Astrocyte of the spinal cord (primary cell): ENCODE measurements around the gene SH2D6.

Source experiments
- DNase-seq: peaks from one replicate; pipeline ENCODE4 v3.0.0; 2011; ENCODE audit warnings: low read depth, low spot score
- H3K4me3 ChIP-seq: 2 replicates; pipeline ENCODE4 v1.5.1; 2011; ENCODE audit warnings: low read depth, mild to moderate bottlenecking, low read length, moderate library complexity
- in situ Hi-C: cut with HindIII; loops from 2 replicates; pipeline ENCODE4 v1.10.0; 2017; ENCODE audit warnings: low sequenced_read_pairs
- TF ChIP-seq, protein P1 (sequence below): IDR thresholded peaks from 2 replicates; pipeline ENCODE4 v1.5.1; 2012; ENCODE audit warnings: low read depth, mild to moderate bottlenecking, low read length, inconsistent platforms

Gene SH2D6

DNA sequence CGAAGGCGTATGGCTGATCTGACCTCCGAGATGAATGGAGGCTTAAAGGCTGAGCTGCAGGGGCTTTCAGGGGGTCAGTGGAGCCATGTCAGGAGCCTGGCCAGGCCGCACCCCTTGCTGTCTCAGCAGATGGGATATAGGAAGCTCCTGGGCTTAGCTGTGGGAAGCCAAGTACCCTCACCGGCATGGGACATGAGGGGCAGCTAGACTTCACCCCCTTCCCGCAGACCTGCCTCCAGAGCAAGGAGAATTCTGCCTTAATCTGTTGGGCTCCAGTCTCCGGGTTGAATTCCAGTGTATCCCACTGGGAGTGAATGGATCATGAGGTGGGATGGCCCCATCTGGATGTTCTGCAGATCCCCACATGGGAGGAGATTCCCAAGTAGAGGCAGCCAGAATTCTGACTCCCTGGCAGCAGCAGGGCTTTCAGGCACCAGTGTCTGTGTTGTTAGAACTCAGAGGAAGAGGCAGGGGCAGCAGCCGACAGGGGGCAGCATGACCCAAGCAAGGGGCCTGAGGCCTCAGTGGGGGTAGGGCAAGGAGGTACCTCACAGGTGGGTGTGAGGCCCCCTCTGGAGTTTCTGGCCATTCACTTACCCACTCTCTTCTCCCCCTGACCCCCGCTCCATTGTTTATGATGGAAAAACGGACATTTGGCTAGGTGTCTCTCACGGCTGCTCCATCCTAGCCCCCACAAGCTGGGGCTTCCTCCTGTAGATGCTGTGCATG is 27.4 kb upstream of the SH2D6 start:
- H3K4me3 ChIP-seq: no peak overlapping the region
- in situ Hi-C loops: no loop called here
- peak; percentile 48 for DNase-seq
- TF ChIP-seq, protein P1, sequence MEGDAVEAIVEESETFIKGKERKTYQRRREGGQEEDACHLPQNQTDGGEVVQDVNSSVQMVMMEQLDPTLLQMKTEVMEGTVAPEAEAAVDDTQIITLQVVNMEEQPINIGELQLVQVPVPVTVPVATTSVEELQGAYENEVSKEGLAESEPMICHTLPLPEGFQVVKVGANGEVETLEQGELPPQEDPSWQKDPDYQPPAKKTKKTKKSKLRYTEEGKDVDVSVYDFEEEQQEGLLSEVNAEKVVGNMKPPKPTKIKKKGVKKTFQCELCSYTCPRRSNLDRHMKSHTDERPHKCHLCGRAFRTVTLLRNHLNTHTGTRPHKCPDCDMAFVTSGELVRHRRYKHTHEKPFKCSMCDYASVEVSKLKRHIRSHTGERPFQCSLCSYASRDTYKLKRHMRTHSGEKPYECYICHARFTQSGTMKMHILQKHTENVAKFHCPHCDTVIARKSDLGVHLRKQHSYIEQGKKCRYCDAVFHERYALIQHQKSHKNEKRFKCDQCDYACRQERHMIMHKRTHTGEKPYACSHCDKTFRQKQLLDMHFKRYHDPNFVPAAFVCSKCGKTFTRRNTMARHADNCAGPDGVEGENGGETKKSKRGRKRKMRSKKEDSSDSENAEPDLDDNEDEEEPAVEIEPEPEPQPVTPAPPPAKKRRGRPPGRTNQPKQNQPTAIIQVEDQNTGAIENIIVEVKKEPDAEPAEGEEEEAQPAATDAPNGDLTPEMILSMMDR: peak; percentile 86

DNA sequence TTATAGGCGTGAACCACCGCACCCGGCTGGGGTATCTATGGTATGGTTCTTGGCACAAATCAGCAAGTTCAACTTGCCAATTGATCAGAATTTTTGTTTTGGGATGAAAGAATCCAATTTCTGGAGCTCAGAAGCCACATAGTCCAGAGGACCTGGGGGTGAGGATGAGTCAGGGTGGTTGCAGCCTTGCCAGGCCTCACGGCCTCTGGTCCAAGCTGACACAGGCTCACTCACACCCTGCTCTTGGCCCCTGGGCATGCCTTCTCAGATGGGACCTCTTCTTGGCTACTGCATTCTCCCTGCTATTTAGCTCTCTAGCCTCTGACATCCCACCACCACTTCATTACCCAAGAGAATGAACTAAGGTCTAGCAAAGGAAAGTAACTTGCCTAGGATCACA is 24.7 kb upstream of the SH2D6 start:
- TF ChIP-seq, protein P1: no peak
- no peak overlapping the region for H3K4me3 ChIP-seq
- no peak for DNase-seq
- in situ Hi-C loops: no loop called here

DNA sequence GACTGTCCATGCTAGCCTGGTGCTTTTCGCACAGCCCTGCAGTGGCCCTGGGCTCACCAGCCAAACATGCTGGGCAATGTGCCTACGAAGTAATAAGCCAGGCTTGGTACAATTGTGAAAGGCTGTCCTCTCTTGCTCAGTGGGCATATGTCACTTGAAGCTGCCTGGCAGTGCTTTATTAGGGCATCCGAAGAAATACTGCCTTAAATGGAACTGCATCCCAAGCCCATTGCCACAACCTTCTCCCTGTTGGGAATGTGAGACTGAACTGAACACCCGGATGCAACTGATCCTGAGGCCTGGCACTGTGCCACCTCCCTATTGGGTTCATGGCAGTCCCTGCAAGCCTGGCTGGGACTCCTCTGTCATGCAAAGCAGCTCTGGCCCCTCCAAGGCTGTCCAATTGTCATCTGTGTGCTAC is 24.2 kb upstream of the SH2D6 start:
- H3K4me3 ChIP-seq: no peak overlapping the region
- in situ Hi-C loops: no loop called here
- no peak for DNase-seq
- TF ChIP-seq, protein P1: no peak

DNA sequence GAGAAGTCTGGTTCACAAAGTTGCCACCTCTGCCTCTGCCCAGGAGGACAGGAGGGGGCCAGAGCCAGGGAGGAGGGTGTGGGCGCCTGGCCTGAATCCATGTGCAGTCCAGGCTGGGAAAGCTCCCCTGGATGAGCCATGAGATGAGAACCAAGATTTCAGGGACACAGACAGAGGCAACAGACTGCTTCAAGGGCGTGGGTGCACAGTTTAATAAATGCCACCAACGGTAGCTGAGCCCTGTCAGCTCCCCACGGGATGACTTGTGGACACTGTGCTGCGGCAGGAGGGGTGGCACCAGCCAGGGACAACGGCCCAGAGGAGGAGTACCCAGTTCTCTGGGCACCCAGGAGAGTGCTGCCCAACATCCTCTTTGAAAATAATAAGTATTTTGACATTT is 23.5 kb upstream of the SH2D6 start:
- H3K4me3 ChIP-seq: no peak overlapping the region
- DNase-seq: no peak
- in situ Hi-C loops: no loop called here
- TF ChIP-seq, protein P1: no peak

DNA sequence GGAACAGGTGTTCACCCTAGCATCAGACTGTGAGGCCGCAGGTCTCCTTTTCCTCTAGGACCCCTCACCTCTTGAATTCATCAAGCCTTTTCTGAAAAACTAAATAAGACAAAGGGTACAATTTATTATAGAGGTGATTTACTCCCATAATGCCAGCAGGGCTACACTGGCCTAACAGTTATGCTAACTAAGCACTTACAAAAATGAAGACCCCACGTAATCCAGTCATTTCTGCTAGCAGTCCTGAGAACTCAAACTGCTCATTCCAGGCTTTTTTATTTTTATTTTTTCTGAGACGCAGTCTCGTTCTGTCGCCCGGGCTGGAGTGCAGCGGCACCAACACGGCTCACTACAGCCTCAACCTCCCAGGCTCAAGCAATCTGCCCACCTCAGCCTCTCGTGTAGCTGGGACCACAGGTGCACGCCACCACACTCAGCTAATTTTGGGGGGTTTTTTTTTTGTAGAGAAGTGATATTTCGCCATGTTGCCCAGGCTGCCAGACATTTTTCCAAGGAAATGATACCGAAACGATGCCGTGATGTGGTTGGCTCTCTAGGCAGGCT is 22.5 kb upstream of the SH2D6 start:
- TF ChIP-seq, protein P1: no peak
- in situ Hi-C loops: no loop called here
- no peak overlapping the region for H3K4me3 ChIP-seq
- DNase-seq: no peak

DNA sequence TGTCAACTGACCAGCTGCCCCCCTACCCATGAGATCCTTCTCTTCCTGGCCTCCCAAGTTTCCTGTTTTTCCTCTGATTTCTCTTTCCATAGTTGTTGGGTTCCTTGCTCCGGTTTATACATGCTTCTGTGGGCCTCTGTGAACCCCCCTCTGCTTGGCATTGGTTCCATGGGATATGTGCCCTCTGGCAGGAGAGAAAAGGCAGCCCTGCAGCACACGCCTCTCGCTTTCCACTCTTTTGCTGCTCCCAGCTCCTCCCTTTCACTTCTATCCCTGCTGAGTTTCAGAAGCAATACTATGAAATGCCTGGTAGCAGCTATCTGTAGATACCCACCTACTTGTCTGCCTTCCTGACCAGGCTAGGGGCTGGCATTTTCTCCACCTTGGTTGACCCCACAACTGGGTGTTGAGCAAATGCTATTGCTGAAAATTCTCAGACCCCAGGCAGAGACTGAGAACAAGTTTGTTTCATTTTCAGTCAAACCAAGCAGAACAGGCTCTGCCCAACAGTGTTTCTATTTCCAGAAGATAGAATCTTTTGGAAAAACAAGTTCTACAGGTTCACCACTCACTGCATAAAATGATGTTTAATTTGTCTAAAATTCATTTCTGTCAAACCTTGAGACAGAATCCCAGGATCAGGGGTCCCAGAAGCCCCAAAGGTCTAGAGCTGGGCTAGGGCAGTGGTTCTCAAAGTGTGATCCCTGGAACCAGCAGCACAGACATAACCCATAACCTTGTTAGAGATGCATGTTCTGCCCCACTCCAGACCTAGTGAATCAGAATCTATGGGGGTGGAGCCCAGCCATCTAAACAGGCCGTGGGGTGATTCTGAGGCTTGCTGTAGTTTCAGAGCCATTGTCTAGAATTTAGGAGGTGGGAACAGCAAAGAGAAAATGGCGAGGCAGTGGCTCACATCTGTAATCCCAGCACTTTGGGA is 21.7 kb upstream of the SH2D6 start:
- TF ChIP-seq, protein P1: no peak
- no peak for DNase-seq
- no peak overlapping the region for H3K4me3 ChIP-seq
- in situ Hi-C loops: no loop called here
